NT2/D1 (cell line): Measurements from ENCODE around the gene STK32B.
"Not testable (repeated sequence)": the region's sequence is repeated elsewhere in the genome, so short reads cannot be mapped to it uniquely, and the experiment has no call there.

Experiments
- YY1 ChIP-seq: IDR thresholded peaks from 2 replicates; pipeline ENCODE4 v1.6.1; 2011; ENCODE audit not compliant: insufficient read length, insufficient read depth
- ZNF274 ChIP-seq: IDR thresholded peaks from 2 replicates; pipeline ENCODE4 v1.6.1; 2011; ENCODE audit warnings: mild to moderate bottlenecking, low read depth, low read length

DNA sequence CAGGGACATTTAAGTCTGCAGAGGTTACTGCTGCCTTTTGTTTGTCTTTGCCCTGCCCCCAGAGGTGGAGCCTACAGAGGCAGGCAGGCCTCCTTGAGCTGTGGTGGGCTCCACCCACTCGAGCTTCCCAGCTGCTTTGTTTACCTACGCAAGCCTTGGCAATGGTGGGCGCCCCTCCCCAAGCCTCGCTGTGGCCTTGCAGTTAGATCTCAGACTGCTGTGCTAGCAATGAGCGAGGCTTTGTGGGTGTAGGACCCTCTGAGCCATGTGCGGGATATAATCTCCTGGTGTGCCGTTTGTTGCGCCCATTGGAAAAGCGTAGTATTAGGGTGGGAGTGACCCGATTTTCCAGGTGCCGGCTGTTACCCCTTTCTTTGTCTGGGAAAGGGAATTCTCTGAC lies 124.6 kb downstream of the STK32B start:
- TF ChIP-seq ZNF274, YY1: not testable (repeated sequence)
